H9 (cell line): ENCODE data around the gene TMEM31. TPM values are rescaled to one million over a fixed set of nuclear protein-coding genes. Genes with fewer than 3 reads are reported as not detected.

Source experiments
- DNase-seq: peaks from one replicate; pipeline ENCODE4 v3.0.0-alpha.2; 2017
- H2AFZ ChIP-seq: one replicate; pipeline ENCODE4 v1.6.1; 2013; ENCODE audit warnings: mild to moderate bottlenecking, low read length, control low read depth, moderate library complexity
- H2AK5ac ChIP-seq: 2 replicates; pipeline ENCODE4 v1.6.1; 2013; ENCODE audit warnings: low read length, control low read depth, mixed read lengths; ENCODE audit not compliant: insufficient read length
- H2BK120ac ChIP-seq: one replicate; pipeline ENCODE4 v1.6.1; 2013; ENCODE audit warnings: low read depth, mild to moderate bottlenecking, low read length, control low read depth, inconsistent platforms; ENCODE audit not compliant: poor library complexity, severe bottlenecking
- H2BK12ac ChIP-seq: 2 replicates; pipeline ENCODE4 v1.6.1; 2013; ENCODE audit warnings: low read length, control low read depth, mixed read lengths, low read depth; ENCODE audit not compliant: insufficient read length
- H2BK15ac ChIP-seq: 2 replicates; pipeline ENCODE4 v1.6.1; 2013; ENCODE audit warnings: low read depth, low read length, control low read depth
- H2BK20ac ChIP-seq: one replicate; pipeline ENCODE4 v1.6.1; 2013; ENCODE audit warnings: low read depth, mild to moderate bottlenecking, low read length, control low read depth, inconsistent platforms; ENCODE audit not compliant: poor library complexity, severe bottlenecking
- H2BK5ac ChIP-seq: 2 replicates; pipeline ENCODE4 v1.6.1; 2013; ENCODE audit warnings: low read length, control low read depth, mixed read lengths; ENCODE audit not compliant: insufficient read length
- H3K14ac ChIP-seq: 2 replicates; pipeline ENCODE4 v1.6.1; 2013; ENCODE audit warnings: low read length, control low read depth; ENCODE audit not compliant: insufficient read depth
- H3K18ac ChIP-seq: 2 replicates; pipeline ENCODE4 v1.6.1; 2013; ENCODE audit warnings: low read depth, mild to moderate bottlenecking, mixed read lengths, low read length, control low read depth; ENCODE audit not compliant: insufficient read length
- H3K23ac ChIP-seq: 2 replicates; pipeline ENCODE4 v1.6.1; 2013; ENCODE audit warnings: low read length, control low read depth, mixed read lengths, low read depth; ENCODE audit not compliant: insufficient read length
- H3K23me2 ChIP-seq: 2 replicates; pipeline ENCODE4 v1.6.1; 2013; ENCODE audit warnings: low read depth, mild to moderate bottlenecking, mixed read lengths, low read length, control low read depth; ENCODE audit not compliant: insufficient read length, poor library complexity, severe bottlenecking
- H3K27ac ChIP-seq: 2 replicates; pipeline ENCODE4 v1.5.1; 2013; ENCODE audit warnings: low read length, control low read depth, mixed read lengths, low read depth; ENCODE audit not compliant: insufficient read length
- H3K27me3 ChIP-seq: 2 replicates; pipeline ENCODE4 v1.6.1; 2013; ENCODE audit warnings: low read length, control low read depth, inconsistent platforms; ENCODE audit not compliant: insufficient read depth
- H3K4ac ChIP-seq: 2 replicates; pipeline ENCODE4 v1.6.1; 2013; ENCODE audit warnings: low read depth, mild to moderate bottlenecking, control low read depth, inconsistent platforms, low read length, moderate library complexity
- H3K4me1 ChIP-seq: 2 replicates; pipeline ENCODE4 v1.6.1; 2013; ENCODE audit warnings: low read length, control low read depth, inconsistent platforms; ENCODE audit not compliant: insufficient read depth
- H3K4me2 ChIP-seq: 2 replicates; pipeline ENCODE4 v1.6.1; 2013; ENCODE audit warnings: low read length, control low read depth, mixed read lengths; ENCODE audit not compliant: insufficient read length, insufficient read depth
- H3K56ac ChIP-seq: 2 replicates; pipeline ENCODE4 v1.6.1; 2013; ENCODE audit warnings: low read depth, mild to moderate bottlenecking, mixed read lengths, low read length, control low read depth; ENCODE audit not compliant: insufficient read length
- H3K79me1 ChIP-seq: 2 replicates; pipeline ENCODE4 v1.6.1; 2013; ENCODE audit warnings: low read depth, mild to moderate bottlenecking, moderate library complexity, low read length, control low read depth, inconsistent platforms; ENCODE audit not compliant: insufficient read depth, poor library complexity, severe bottlenecking
- H3K79me2 ChIP-seq: 2 replicates; pipeline ENCODE4 v1.6.1; 2013; ENCODE audit warnings: low read length, control low read depth, inconsistent platforms; ENCODE audit not compliant: insufficient read depth
- H3K9ac ChIP-seq: 2 replicates; pipeline ENCODE4 v1.6.1; 2013; ENCODE audit warnings: low read length, control low read depth, mixed read lengths; ENCODE audit not compliant: insufficient read length; ENCODE audit errors: extremely low read depth
- H3K9me3 ChIP-seq: one replicate; pipeline ENCODE4 v1.6.1; 2013; ENCODE audit warnings: low read depth, low read length, inconsistent platforms; ENCODE audit not compliant: control insufficient read depth
- H3T11ph ChIP-seq: one replicate; pipeline ENCODE4 v1.6.1; 2013; ENCODE audit warnings: mild to moderate bottlenecking, low read length, control low read depth, inconsistent platforms
- H4K20me1 ChIP-seq: one replicate; pipeline ENCODE4 v1.6.1; 2013; ENCODE audit not compliant: control insufficient read depth, insufficient read length, insufficient read depth
- H4K5ac ChIP-seq: 2 replicates; pipeline ENCODE4 v1.6.1; 2013; ENCODE audit warnings: low read depth, mild to moderate bottlenecking, mixed read lengths, low read length, control low read depth; ENCODE audit not compliant: insufficient read length
- H4K8ac ChIP-seq: replicated peaks from 2 replicates; pipeline ENCODE4 v1.6.1; 2013; ENCODE audit warnings: low read length, control low read depth, mixed read lengths, low read depth; ENCODE audit not compliant: insufficient read length
- H4K91ac ChIP-seq: 2 replicates; pipeline ENCODE4 v1.6.1; 2013; ENCODE audit warnings: low read depth, mild to moderate bottlenecking, moderate library complexity, mixed read lengths, low read length, control low read depth; ENCODE audit not compliant: insufficient read length
- H3K27ac Mint-ChIP-seq, 3 experiments: 2 replicates in 2 of 3; 3 replicates in 1 of 3; pipeline ENCODE4 v1.8.0; 2020 to 2021; ENCODE audit warnings: mixed read lengths in 3 of 3, mild to moderate bottlenecking in 1 of 3, moderate library complexity in 1 of 3
- H3K27me3 Mint-ChIP-seq: 2 replicates; pipeline ENCODE4 v1.8.0; 2021; ENCODE audit warnings: low read depth, mild to moderate bottlenecking, moderate library complexity, mixed read lengths
- H3K36me3 Mint-ChIP-seq, 3 experiments: 2 replicates in 2 of 3; 3 replicates in 1 of 3; pipeline ENCODE4 v1.8.0; 2020 to 2021; ENCODE audit warnings: low read depth in 3 of 3, mixed read lengths in 3 of 3; ENCODE audit not compliant: insufficient read depth in 1 of 3
- H3K4me1 Mint-ChIP-seq, 2 experiments: 2 replicates each; pipeline ENCODE4 v1.8.0; 2020; ENCODE audit warnings: mixed read lengths in 2 of 2
- H3K4me3 Mint-ChIP-seq, 2 experiments: 2 replicates in 1 of 2; 3 replicates in 1 of 2; pipeline ENCODE4 v1.8.0; 2020 to 2021; ENCODE audit warnings: mild to moderate bottlenecking in 2 of 2, mixed read lengths in 2 of 2, moderate library complexity in 1 of 2
- H3K9me3 Mint-ChIP-seq, 2 experiments: 2 replicates in 1 of 2; 3 replicates in 1 of 2; pipeline ENCODE4 v1.8.0; 2020; ENCODE audit warnings: mild to moderate bottlenecking in 2 of 2, mixed read lengths in 2 of 2, moderate library complexity in 1 of 2
- WGBS: extraction: QIAGEN DNeasy Blood & Tissue Kit; methylation state at CpG from one replicate; pipeline ENCODE4 v1.1.7; 2013; ENCODE audit warnings: missing lambda C conversion rate, low lambda C conversion rate, mixed read lengths; ENCODE audit not compliant: insufficient read length; ENCODE audit errors: extremely low coverage; 5-methylcytosine and 5-hydroxymethylcytosine counted together
- total RNA-seq: library from RNA; stranded (reverse); gene quantifications from 2 replicates; pipeline ENCODE4 v1.2.1, GENCODE V29; 2021
- TF ChIP-seq, protein P1 (sequence below): fragments of 200-600 bp; sonication (generic); conservative IDR thresholded peaks from 3 replicates; pipeline ENCODE4 v1.8.0; 2021; ENCODE audit warnings: antibody characterized with exemption, mild to moderate bottlenecking

The TMEM31 gene
- total RNA-seq, 1 experiment from 2014 or later: 0.55 TPM

DNA sequence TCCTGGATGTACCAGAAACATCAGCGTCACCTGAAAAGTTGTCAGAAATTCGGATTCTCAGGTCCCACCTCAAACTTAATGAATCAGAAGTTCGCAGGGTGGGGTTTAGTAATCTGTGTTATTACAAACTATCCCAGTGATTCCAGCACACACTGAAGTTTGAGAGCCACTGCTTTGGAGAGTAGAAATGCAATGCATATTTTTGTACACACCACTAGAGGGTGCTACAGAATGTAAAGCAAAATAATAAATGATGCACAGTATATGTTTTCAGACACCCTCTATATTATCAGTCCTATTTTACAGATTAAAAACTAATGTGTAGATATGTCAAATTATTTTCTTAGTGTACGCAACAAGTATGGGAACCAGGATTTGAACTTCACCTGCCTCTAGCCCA lies 21.8 kb upstream of the TMEM31 start:
- Histone ChIP-seq H3K9me3 (no peaks in the 10 kb centered on the region), H2BK15ac (no peak overlapping the region), H4K91ac (no peak overlapping the region), H4K20me1 (no peaks in the 10 kb centered on the region), H3K27ac (no peak overlapping the region), H2BK20ac (no peak overlapping the region), H3K4me1 (no peaks in the 10 kb centered on the region), H3T11ph (no peak overlapping the region), H2BK12ac (no peak overlapping the region), H2BK120ac (no peak overlapping the region), H3K14ac (no peak overlapping the region), H2AFZ (no peak overlapping the region), H3K9ac (no peak overlapping the region), H2BK5ac (no peak overlapping the region), H3K4me2 (no peak overlapping the region), H3K18ac (no peak overlapping the region), H3K23ac (no peak overlapping the region), H3K27me3 (no peaks in the 10 kb centered on the region), H3K56ac (no peak overlapping the region), H3K23me2 (peaks cover 9% of the 10 kb centered on the region), H4K5ac (no peak overlapping the region), H3K4ac (no peak overlapping the region), H3K79me1 (no peaks in the 10 kb centered on the region), H3K79me2 (peaks cover 7% of the 10 kb centered on the region; the same call in 1 of the 2 replicates), H4K8ac (no peak overlapping the region), H2AK5ac (no peak overlapping the region)
- no CpG with 5 or more reads among the region's 4 CpGs for WGBS
- Mint-ChIP-seq H3K4me3 (no peak overlapping the region), H3K27ac (no peak overlapping the region), H3K27me3 (no peaks in the 10 kb centered on the region), H3K4me1 (peaks cover 2 to 5% of the 10 kb centered on the region in 2 experiments; a peak in 2 of 4 replicates), H3K36me3 (peaks cover 7 to 18% (median 12%) of the 10 kb centered on the region in 3 experiments; a peak in 6 of 7 replicates), H3K9me3 (peaks cover 0 to 17% of the 10 kb centered on the region in 2 experiments; a peak in 2 of 5 replicates)
- DNase-seq: no peak
- TF ChIP-seq, protein P1, sequence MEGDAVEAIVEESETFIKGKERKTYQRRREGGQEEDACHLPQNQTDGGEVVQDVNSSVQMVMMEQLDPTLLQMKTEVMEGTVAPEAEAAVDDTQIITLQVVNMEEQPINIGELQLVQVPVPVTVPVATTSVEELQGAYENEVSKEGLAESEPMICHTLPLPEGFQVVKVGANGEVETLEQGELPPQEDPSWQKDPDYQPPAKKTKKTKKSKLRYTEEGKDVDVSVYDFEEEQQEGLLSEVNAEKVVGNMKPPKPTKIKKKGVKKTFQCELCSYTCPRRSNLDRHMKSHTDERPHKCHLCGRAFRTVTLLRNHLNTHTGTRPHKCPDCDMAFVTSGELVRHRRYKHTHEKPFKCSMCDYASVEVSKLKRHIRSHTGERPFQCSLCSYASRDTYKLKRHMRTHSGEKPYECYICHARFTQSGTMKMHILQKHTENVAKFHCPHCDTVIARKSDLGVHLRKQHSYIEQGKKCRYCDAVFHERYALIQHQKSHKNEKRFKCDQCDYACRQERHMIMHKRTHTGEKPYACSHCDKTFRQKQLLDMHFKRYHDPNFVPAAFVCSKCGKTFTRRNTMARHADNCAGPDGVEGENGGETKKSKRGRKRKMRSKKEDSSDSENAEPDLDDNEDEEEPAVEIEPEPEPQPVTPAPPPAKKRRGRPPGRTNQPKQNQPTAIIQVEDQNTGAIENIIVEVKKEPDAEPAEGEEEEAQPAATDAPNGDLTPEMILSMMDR: peak; percentile 83
